Naive thymus-derived CD8-positive, alpha-beta T cell (primary cell): Measurements from ENCODE around the gene LRPAP1. TPM values are rescaled to one million over a fixed set of nuclear protein-coding genes. Genes with fewer than 3 reads are reported as not detected.

Experiments
- ATAC-seq, 2 donors: fragments of 150-1000 bp; cut with Tn5 transposase in 1 of 2; sonication (Bioruptor Pico), chemical (Tn5 transposase) in 1 of 2; 1 replicate in 1 of 2; 2 replicates in 1 of 2; pipeline ENCODE4 v1.10.0; 2021; ENCODE audit warnings: mild to moderate bottlenecking in 2 of 2, moderate library complexity in 2 of 2
- POLR2A ChIA-PET: fragments of 350-600 bp; sonication (Branson Sonifier 250); formaldehyde crosslinking; loops from one replicate; lab custom pipeline; 2021; ENCODE audit warnings: antibody characterized with exemption; lab: Charles Lee
- DNase-seq, 10 donors: peaks; one replicate each; pipeline versions ENCODE4 v3.0.0 to v3.0.0-alpha.2; 2020 to 2022
- H3K27ac Mint-ChIP-seq, 10 donors: one replicate each; pipeline ENCODE4 v1.8.0; 2020 to 2022; ENCODE audit warnings: mild to moderate bottlenecking in 10 of 10, mixed read lengths in 10 of 10, moderate library complexity in 4 of 10, inconsistent platforms in 1 of 10
- H3K27me3 Mint-ChIP-seq, 5 donors: one replicate each; pipeline ENCODE4 v1.8.0; 2021 to 2022; ENCODE audit warnings: mixed read lengths in 5 of 5
- H3K36me3 Mint-ChIP-seq, 3 donors: one replicate each; pipeline ENCODE4 v1.8.0; 2020 to 2022; ENCODE audit warnings: mixed read lengths in 3 of 3, mild to moderate bottlenecking in 2 of 3, inconsistent platforms in 1 of 3
- H3K4me1 Mint-ChIP-seq, 4 donors: one replicate each; pipeline ENCODE4 v1.8.0; 2021 to 2022; ENCODE audit warnings: mixed read lengths in 4 of 4
- H3K4me3 Mint-ChIP-seq, 10 donors: one replicate each; pipeline ENCODE4 v1.8.0; 2020 to 2022; ENCODE audit warnings: mild to moderate bottlenecking in 10 of 10, mixed read lengths in 10 of 10, moderate library complexity in 6 of 10, inconsistent platforms in 1 of 10
- H3K9me3 Mint-ChIP-seq, 9 donors: one replicate each; pipeline ENCODE4 v1.8.0; 2020 to 2022; ENCODE audit warnings: mixed read lengths in 9 of 9, mild to moderate bottlenecking in 3 of 9, inconsistent platforms in 1 of 9, moderate library complexity in 1 of 9
- polyA plus RNA-seq, 3 donors: library from polyadenylated mRNA; unstranded; fragments of 300-500 nt; fragmentation: Illumina TruSeq; gene quantifications; one replicate each; pipeline ENCODE4 v1.2.3, GENCODE V29; 2021
- total RNA-seq, 8 experiments: library from RNA in 2 of 8; stranded (reverse) in 2 of 8; gene quantifications; one replicate each; pipeline ENCODE4 v1.2.3 and lab custom pipeline; 2021 to 2026

LRPAP1 gene
- total and polyA plus RNA-seq, 5 experiments from 2014 or later = 82.0 to 126 (median 113) TPM

GRCh38 chr4:3488820-3489219 is 43.4 kb downstream of the LRPAP1 start:
- H3K4me1 Mint-ChIP-seq = peaks cover 5 to 13% (median 9%) of the 10 kb centered on the region in 4 donors
- H3K36me3 Mint-ChIP-seq = no peaks in the 10 kb centered on the region
- POLR2A ChIA-PET = no interaction called here
- no peak overlapping the region for H3K27ac Mint-ChIP-seq
- ATAC-seq (peak in 1 of 2 donors; percentile 6), DNase-seq (no peak)
- peaks cover 8 to 44% (median 33%) of the 10 kb centered on the region in 5 donors for H3K27me3 Mint-ChIP-seq
- no peak overlapping the region for H3K4me3 Mint-ChIP-seq
- H3K9me3 Mint-ChIP-seq = peaks cover 0 to 3% (median 0%) of the 10 kb centered on the region in 9 donors

- H3K4me1 Mint-ChIP-seq = peaks cover 5 to 13% (median 10%) of the 10 kb centered on the region in 4 donors
Observed at GRCh38 chr4:3487861-3488260, 44.4 kb downstream of the LRPAP1 start.

GRCh38 chr4:3486541-3487540 is 45.4 kb downstream of the LRPAP1 start:
- peaks cover 5 to 13% (median 10%) of the 10 kb centered on the region in 4 donors for H3K4me1 Mint-ChIP-seq
- no peaks in the 10 kb centered on the region for H3K36me3 Mint-ChIP-seq
- peaks cover 8 to 48% (median 33%) of the 10 kb centered on the region in 5 donors for H3K27me3 Mint-ChIP-seq
- H3K27ac Mint-ChIP-seq = no peak overlapping the region
- H3K9me3 Mint-ChIP-seq = no peaks in the 10 kb centered on the region
- POLR2A ChIA-PET = no interaction called here
- ATAC-seq (peak in 1 of 2 donors; percentile 24), DNase-seq (no peak)
- H3K4me3 Mint-ChIP-seq = peak overlapping the region in 1 of 10 donors; percentile 38

More at GRCh38 chr4:3487861-3488260, 44.4 kb downstream of the LRPAP1 start:
- H3K27me3 Mint-ChIP-seq = peaks cover 8 to 47% (median 33%) of the 10 kb centered on the region in 5 donors
- ATAC-seq (no peak), DNase-seq (no peak)
- POLR2A ChIA-PET = no interaction called here
- no peak overlapping the region for H3K27ac Mint-ChIP-seq
- H3K9me3 Mint-ChIP-seq = peaks cover 0 to 3% (median 0%) of the 10 kb centered on the region in 9 donors
- H3K4me3 Mint-ChIP-seq = no peak overlapping the region
- H3K36me3 Mint-ChIP-seq = no peaks in the 10 kb centered on the region

- DNase-seq = no peak
- H3K27me3 Mint-ChIP-seq = peaks cover 8 to 48% (median 30%) of the 10 kb centered on the region in 5 donors
- H3K9me3 Mint-ChIP-seq = no peaks in the 10 kb centered on the region
- peak overlapping the region in 1 of 10 donors; percentile 38 for H3K4me3 Mint-ChIP-seq
- ATAC-seq = no peak
- peaks cover 5 to 13% (median 10%) of the 10 kb centered on the region in 4 donors for H3K4me1 Mint-ChIP-seq
- POLR2A ChIA-PET = no interaction called here
- no peaks in the 10 kb centered on the region for H3K36me3 Mint-ChIP-seq
- H3K27ac Mint-ChIP-seq = no peak overlapping the region
Observed at GRCh38 chr4:3485886-3486540, 46.2 kb downstream of the LRPAP1 start.

GRCh38 chr4:3485011-3485791 is 47.0 kb downstream of the LRPAP1 start:
- no peaks in the 10 kb centered on the region for H3K9me3 Mint-ChIP-seq
- DNase-seq (no peak), ATAC-seq (no peak)
- POLR2A ChIA-PET = no interaction called here
- H3K27me3 Mint-ChIP-seq = peaks cover 8 to 56% (median 31%) of the 10 kb centered on the region in 5 donors
- no peaks in the 10 kb centered on the region for H3K36me3 Mint-ChIP-seq
- peak overlapping the region in 7 of 10 donors; percentile 30 to 67 (median 56) for H3K4me3 Mint-ChIP-seq
- peaks cover 5 to 13% (median 10%) of the 10 kb centered on the region in 4 donors for H3K4me1 Mint-ChIP-seq
- H3K27ac Mint-ChIP-seq = no peak overlapping the region

- Mint-ChIP-seq H3K27me3 (peaks cover 8 to 57% (median 26%) of the 10 kb centered on the region in 5 donors), H3K9me3 (no peaks in the 10 kb centered on the region), H3K27ac (no peak overlapping the region), H3K4me1 (peaks cover 5 to 13% (median 10%) of the 10 kb centered on the region in 4 donors), H3K36me3 (no peaks in the 10 kb centered on the region), H3K4me3 (no peak overlapping the region)
- POLR2A ChIA-PET = no interaction called here
- no peak for DNase-seq
- ATAC-seq = no peak
Observed at GRCh38 chr4:3484057-3484973, 47.9 kb downstream of the LRPAP1 start.

- DNase-seq = no peak
- Mint-ChIP-seq H3K36me3 (no peaks in the 10 kb centered on the region), H3K4me1 (peaks cover 2 to 13% (median 10%) of the 10 kb centered on the region in 4 donors), H3K27ac (no peak overlapping the region), H3K9me3 (no peaks in the 10 kb centered on the region), H3K27me3 (peaks cover 8 to 49% (median 19%) of the 10 kb centered on the region in 5 donors), H3K4me3 (no peak overlapping the region)
- POLR2A ChIA-PET = no interaction called here
- ATAC-seq = no peak
Observed at GRCh38 chr4:3483471-3483921, 48.7 kb downstream of the LRPAP1 start.

- ATAC-seq = no peak
- POLR2A ChIA-PET = no interaction called here
- peaks cover 7 to 47% (median 19%) of the 10 kb centered on the region in 5 donors for H3K27me3 Mint-ChIP-seq
- no peaks in the 10 kb centered on the region for H3K36me3 Mint-ChIP-seq
- DNase-seq = no peak
- H3K4me1 Mint-ChIP-seq = peaks cover 2 to 13% (median 10%) of the 10 kb centered on the region in 4 donors
- no peak overlapping the region for H3K4me3 Mint-ChIP-seq
- no peak overlapping the region for H3K27ac Mint-ChIP-seq
- no peaks in the 10 kb centered on the region for H3K9me3 Mint-ChIP-seq
Observed at GRCh38 chr4:3482707-3483106, 49.5 kb downstream of the LRPAP1 start.

GRCh38 chr4:3481783-3482393 is 50.3 kb downstream of the LRPAP1 start:
- Mint-ChIP-seq H3K9me3 (no peaks in the 10 kb centered on the region), H3K27me3 (peaks cover 7 to 52% (median 19%) of the 10 kb centered on the region in 5 donors), H3K4me3 (no peak overlapping the region), H3K4me1 (peaks cover 2 to 13% (median 10%) of the 10 kb centered on the region in 4 donors), H3K36me3 (no peaks in the 10 kb centered on the region), H3K27ac (peak overlapping the region in 1 of 10 donors; percentile 73)
- POLR2A ChIA-PET = no interaction called here
- DNase-seq = no peak
- no peak for ATAC-seq

- POLR2A ChIA-PET = no interaction called here
- DNase-seq = no peak
- Mint-ChIP-seq H3K4me1 (peaks cover 1 to 9% (median 6%) of the 10 kb centered on the region in 4 donors), H3K27me3 (peaks cover 5 to 57% (median 19%) of the 10 kb centered on the region in 5 donors), H3K4me3 (no peak overlapping the region), H3K36me3 (no peaks in the 10 kb centered on the region), H3K27ac (no peak overlapping the region), H3K9me3 (no peaks in the 10 kb centered on the region)
- ATAC-seq = no peak
Observed at GRCh38 chr4:3481113-3481531, 51.1 kb downstream of the LRPAP1 start.

GRCh38 chr4:3480528-3481112 is 51.6 kb downstream of the LRPAP1 start:
- Mint-ChIP-seq H3K4me3 (no peak overlapping the region), H3K27ac (no peak overlapping the region), H3K36me3 (no peaks in the 10 kb centered on the region), H3K27me3 (peaks cover 5 to 57% (median 19%) of the 10 kb centered on the region in 5 donors), H3K4me1 (peaks cover 1 to 9% (median 6%) of the 10 kb centered on the region in 4 donors), H3K9me3 (no peaks in the 10 kb centered on the region)
- POLR2A ChIA-PET = no interaction called here
- DNase-seq (peak; percentile 43 to 81 (median 70)), ATAC-seq (peak; percentile 86 to 87)
